Neural progenitor cell (in vitro differentiated cells): ENCODE data around the gene CFAP299.

Experiments used
- EZH2 ChIP-seq: fragments of 200-600 bp; sonication (generic); IDR thresholded peaks from 2 replicates; pipeline ENCODE4 v1.6.1; 2017; ENCODE audit warnings: antibody characterized with exemption, mild to moderate bottlenecking, moderate library complexity
- TF ChIP-seq, protein P1 (sequence below): fragments of 200-600 bp; sonication (generic); IDR thresholded peaks from 2 replicates; pipeline ENCODE4 v1.5.1; 2017; ENCODE audit warnings: antibody characterized with exemption, mild to moderate bottlenecking

DNA sequence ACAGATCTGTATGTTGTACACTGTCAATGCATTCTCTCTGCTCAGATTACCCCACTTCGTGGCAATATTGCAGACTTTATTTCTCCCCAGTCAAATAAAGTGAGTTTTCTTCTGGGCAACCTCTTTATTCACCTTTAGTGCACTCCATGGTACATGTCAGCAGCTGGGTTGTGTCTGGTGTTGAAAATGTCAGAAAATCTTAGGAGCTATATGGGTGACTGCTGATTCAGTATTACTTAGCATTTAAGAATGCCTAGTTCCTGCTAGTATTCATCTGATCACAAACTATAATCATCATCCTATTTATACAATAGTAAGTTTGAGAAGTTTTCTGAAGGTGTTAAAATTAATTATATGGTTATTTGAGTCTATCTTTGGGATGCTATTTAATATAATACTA lies 112.5 kb downstream of the CFAP299 start:
- no peak for TF ChIP-seq EZH2
- TF ChIP-seq, protein P1, sequence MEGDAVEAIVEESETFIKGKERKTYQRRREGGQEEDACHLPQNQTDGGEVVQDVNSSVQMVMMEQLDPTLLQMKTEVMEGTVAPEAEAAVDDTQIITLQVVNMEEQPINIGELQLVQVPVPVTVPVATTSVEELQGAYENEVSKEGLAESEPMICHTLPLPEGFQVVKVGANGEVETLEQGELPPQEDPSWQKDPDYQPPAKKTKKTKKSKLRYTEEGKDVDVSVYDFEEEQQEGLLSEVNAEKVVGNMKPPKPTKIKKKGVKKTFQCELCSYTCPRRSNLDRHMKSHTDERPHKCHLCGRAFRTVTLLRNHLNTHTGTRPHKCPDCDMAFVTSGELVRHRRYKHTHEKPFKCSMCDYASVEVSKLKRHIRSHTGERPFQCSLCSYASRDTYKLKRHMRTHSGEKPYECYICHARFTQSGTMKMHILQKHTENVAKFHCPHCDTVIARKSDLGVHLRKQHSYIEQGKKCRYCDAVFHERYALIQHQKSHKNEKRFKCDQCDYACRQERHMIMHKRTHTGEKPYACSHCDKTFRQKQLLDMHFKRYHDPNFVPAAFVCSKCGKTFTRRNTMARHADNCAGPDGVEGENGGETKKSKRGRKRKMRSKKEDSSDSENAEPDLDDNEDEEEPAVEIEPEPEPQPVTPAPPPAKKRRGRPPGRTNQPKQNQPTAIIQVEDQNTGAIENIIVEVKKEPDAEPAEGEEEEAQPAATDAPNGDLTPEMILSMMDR, result no peak
